Muscle of back (tissue), 13 donors: ENCODE data around the gene PHF10. TPM values are rescaled to one million over a fixed set of nuclear protein-coding genes. Genes with fewer than 3 reads are reported as not detected.
"Not testable (repeated sequence)": the region's sequence is repeated elsewhere in the genome, so short reads cannot be mapped to it uniquely, and the experiment has no call there.

Experiments
- DNase-seq, 3 donors: peaks; one replicate each; pipeline versions ENCODE4 v3.0.0 to v3.0.0-alpha.2; 2013
- long read RNA-seq, 9 donors: transcript quantifications; one replicate each; lab custom pipeline, GENCODE V29; 2026
- polyA plus RNA-seq, 10 donors: library from polyadenylated mRNA; unstranded; fragments of 120-200 nt; gene quantifications; one replicate each; pipeline ENCODE4 v1.2.1, GENCODE V29; 2013; ENCODE audit not compliant: insufficient read length in 10 of 10

PHF10 gene
- polyA plus RNA-seq = 10 to 100 TPM; 62.2 to 96.2 (median 80.8) TPM
- long read RNA-seq, donor 1, full-length matches to known transcripts = 3 of 3 reads
- long read RNA-seq, donor 1, partial matches to known transcripts = 0 of 3 reads
- long read RNA-seq, donor 1, other reads (novel, unspliced or antisense) = 0 of 3 reads
- long read RNA-seq, donor 2, full-length matches to known transcripts = 7 of 7 reads
- long read RNA-seq, donor 2, partial matches to known transcripts = 0 of 7 reads
- long read RNA-seq, donor 2, other reads (novel, unspliced or antisense) = 0 of 7 reads
- long read RNA-seq, donor 3 = 0 reads
- long read RNA-seq, donor 4, full-length matches to known transcripts = 11 of 11 reads
- long read RNA-seq, donor 4, partial matches to known transcripts = 0 of 11 reads
- long read RNA-seq, donor 4, other reads (novel, unspliced or antisense) = 0 of 11 reads
- long read RNA-seq, donor 5, full-length matches to known transcripts = 9 of 9 reads
- long read RNA-seq, donor 5, partial matches to known transcripts = 0 of 9 reads
- long read RNA-seq, donor 5, other reads (novel, unspliced or antisense) = 0 of 9 reads
- long read RNA-seq, donor 6, full-length matches to known transcripts = 7 of 7 reads
- long read RNA-seq, donor 6, partial matches to known transcripts = 0 of 7 reads
- long read RNA-seq, donor 6, other reads (novel, unspliced or antisense) = 0 of 7 reads
- long read RNA-seq, donor 7, full-length matches to known transcripts = 15 of 15 reads
- long read RNA-seq, donor 7, partial matches to known transcripts = 0 of 15 reads
- long read RNA-seq, donor 7, other reads (novel, unspliced or antisense) = 0 of 15 reads
- long read RNA-seq, donor 8, full-length matches to known transcripts = 5 of 5 reads
- long read RNA-seq, donor 8, partial matches to known transcripts = 0 of 5 reads
- long read RNA-seq, donor 8, other reads (novel, unspliced or antisense) = 0 of 5 reads
- long read RNA-seq, donor 9 = 0 reads

GRCh38 chr6:169724494-169725124, at the start of gene PHF10:
PHF10 (minus strand) TSS chr6:169724500; CDS start chr6:169723931, 569 bp downstream.
- DNase-seq = peak; percentile 41 to 93 (median 80)

- no peak for DNase-seq
Observed at GRCh38 chr6:169766921-169767736, 42.8 kb upstream of the PHF10 start.

- no peak for DNase-seq
Observed at GRCh38 chr6:169766232-169766631, 41.9 kb upstream of the PHF10 start.

- not testable (repeated sequence) for DNase-seq
Observed at GRCh38 chr6:169765789-169766188, 41.5 kb upstream of the PHF10 start.

GRCh38 chr6:169763881-169764280, 39.6 kb upstream of the PHF10 start:
- DNase-seq = no peak

GRCh38 chr6:169763308-169763707, 39.0 kb upstream of the PHF10 start:
- DNase-seq = no peak

GRCh38 chr6:169755162-169755561, 30.9 kb upstream of the PHF10 start:
- no peak for DNase-seq

- DNase-seq = no peak
Observed at GRCh38 chr6:169752074-169752623, 27.8 kb upstream of the PHF10 start.

GRCh38 chr6:169751242-169752073, 27.2 kb upstream of the PHF10 start, which contains the start of the genes DYNLT2 and ERMARD:
DYNLT2 (minus strand) TSS chr6:169751572; CDS start chr6:169751458, 114 bp downstream.
ERMARD (plus strand) TSS chr6:169751622; CDS start chr6:169751658, 36 bp downstream.
- peak; percentile 94 to 99 (median 97) for DNase-seq

GRCh38 chr6:169746556-169746955, 22.3 kb upstream of the PHF10 start:
- DNase-seq = no peak

- DNase-seq = no peak
Observed at GRCh38 chr6:169745405-169745804, 21.1 kb upstream of the PHF10 start.

GRCh38 chr6:169741344-169741743, 17.0 kb upstream of the PHF10 start:
- no peak for DNase-seq

- no peak for DNase-seq
Observed at GRCh38 chr6:169738976-169739529, 14.8 kb upstream of the PHF10 start.

GRCh38 chr6:169738204-169738975, 14.1 kb upstream of the PHF10 start:
- peak in 2 of 3 donors; percentile 8 to 31 for DNase-seq

GRCh38 chr6:169729961-169730360, 5.7 kb upstream of the PHF10 start:
- no peak for DNase-seq

GRCh38 chr6:169726963-169727362, 2.7 kb upstream of the PHF10 start:
- no peak for DNase-seq

- DNase-seq = no peak
Observed at GRCh38 chr6:169726049-169726400, 1.7 kb upstream of the PHF10 start.
